HG03039 (cell line): ENCODE results near the gene TDRD7.
"Not testable (repeated sequence)": the region's sequence is repeated elsewhere in the genome, so short reads cannot be mapped to it uniquely, and the experiment has no call there.

Source experiments
- ATAC-seq: cut with Tn5 transposase; IDR thresholded peaks from one replicate; pipeline ENCODE4 v1.9.1; 2021; ENCODE audit warnings: mild to moderate bottlenecking, moderate library complexity; ENCODE audit not compliant: unreplicated experiment

Gene TDRD7

GRCh38 chr9:97419309-97419867 lies 7.5 kb downstream of the TDRD7 start:
- ATAC-seq: no peak

GRCh38 chr9:97425336-97425972 lies 13.6 kb downstream of the TDRD7 start:
- ATAC-seq: no peak

GRCh38 chr9:97425973-97426336 lies 14.1 kb downstream of the TDRD7 start:
- no peak for ATAC-seq

GRCh38 chr9:97427885-97428284 lies 16.0 kb downstream of the TDRD7 start:
- ATAC-seq: no peak

GRCh38 chr9:97430316-97431043 lies 18.6 kb downstream of the TDRD7 start:
- ATAC-seq: no peak

GRCh38 chr9:97431044-97431441 lies 19.1 kb downstream of the TDRD7 start:
- ATAC-seq: no peak

GRCh38 chr9:97431549-97432143 lies 19.8 kb downstream of the TDRD7 start:
- no peak for ATAC-seq

GRCh38 chr9:97437051-97437600 lies 25.2 kb downstream of the TDRD7 start:
- no peak for ATAC-seq

- ATAC-seq: no peak
Observed at GRCh38 chr9:97438257-97438656, 26.4 kb downstream of the TDRD7 start.

- no peak for ATAC-seq
Observed at GRCh38 chr9:97438666-97439065, 26.8 kb downstream of the TDRD7 start.

- no peak for ATAC-seq
Observed at GRCh38 chr9:97440160-97440559, 28.3 kb downstream of the TDRD7 start.

GRCh38 chr9:97441729-97442128 lies 29.8 kb downstream of the TDRD7 start:
- no peak for ATAC-seq

- ATAC-seq: no peak
Observed at GRCh38 chr9:97445119-97445701, 33.3 kb downstream of the TDRD7 start.

- no peak for ATAC-seq
Observed at GRCh38 chr9:97447001-97447400, 35.1 kb downstream of the TDRD7 start.

GRCh38 chr9:97453573-97453972 lies 41.7 kb downstream of the TDRD7 start:
- ATAC-seq: not testable (repeated sequence)

GRCh38 chr9:97456841-97457240 lies 44.9 kb downstream of the TDRD7 start:
- not testable (repeated sequence) for ATAC-seq

GRCh38 chr9:97459326-97459725 lies 47.4 kb downstream of the TDRD7 start:
- ATAC-seq: no peak

- ATAC-seq: no peak
Observed at GRCh38 chr9:97462159-97462558, 50.3 kb downstream of the TDRD7 start.

- ATAC-seq: no peak
Observed at GRCh38 chr9:97462914-97463313, 51.0 kb downstream of the TDRD7 start.

- peak; percentile 62 for ATAC-seq
Observed at GRCh38 chr9:97468658-97469448, 57.0 kb downstream of the TDRD7 start.
